ENCODE data around the gene FOLR2. TPM values are rescaled to one million over a fixed set of nuclear protein-coding genes. Genes with fewer than 3 reads are reported as not detected.

The FOLR2 gene
- total and polyA plus RNA-seq, 4 experiments from 2014 or later, result not detected

DNA sequence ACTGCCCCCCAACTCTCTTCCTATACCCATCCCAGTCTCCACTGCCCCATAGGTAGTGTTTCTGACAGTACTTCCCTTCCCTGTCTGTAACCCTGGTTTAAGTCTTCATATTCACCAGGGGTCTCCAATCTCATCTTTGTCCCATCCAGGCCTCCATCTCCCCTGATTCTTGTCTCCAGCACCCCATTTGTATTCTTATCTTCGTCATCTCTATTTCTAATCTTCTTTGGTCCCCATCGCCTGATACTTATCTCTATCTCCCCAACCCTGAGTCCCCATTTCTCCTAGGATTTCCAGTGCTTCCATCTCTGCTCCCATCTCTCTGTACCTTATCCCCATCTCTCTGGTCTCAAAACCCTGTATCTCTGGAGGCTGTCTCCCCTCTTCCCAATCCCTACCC lies 25.5 kb downstream of the FOLR2 start:
- H3K4me1 ChIP-seq (ENCODE audit: insufficient read depth, low read length), result peaks cover 22% of the 10 kb centered on the region
- Mint-ChIP-seq H3K27ac (no peak overlapping the region), H3K36me3 (peaks cover 0 to 2% of the 10 kb centered on the region in 2 donors), H3K4me1 (peaks cover 18 to 41% (median 26%) of the 10 kb centered on the region in 4 donors), H3K27me3 (peaks cover 36 to 37% of the 10 kb centered on the region in 2 donors), H3K9me3 (peaks cover 0 to 2% (median 0%) of the 10 kb centered on the region in 8 donors), H3K4me3 (peak overlapping the region in 4 of 8 donors; percentile 4 to 31 (median 13))
- no peak overlapping the region for H3K27ac ChIP-seq (ENCODE audit: low read depth, low read length)
- H3K27me3 ChIP-seq (ENCODE audit: insufficient read depth, low read length), result peaks cover 41% of the 10 kb centered on the region
- no peak overlapping the region for H3K4me3 ChIP-seq (ENCODE audit: low read length in 2 of 2)
- no peaks in the 10 kb centered on the region for H3K9me3 ChIP-seq (ENCODE audit: control insufficient read depth in 1 of 2, low read length in 2 of 2)
- DNase-seq, result no peak
- POLR2A ChIA-PET (ENCODE audit: partially characterized antibody), result no interaction called here
- CTCF ChIA-PET (ENCODE audit: partially characterized antibody), result no interaction called here
- intact Hi-C loops (cut with micrococcal nuclease), result no loop called here
- no peaks in the 10 kb centered on the region for H3K36me3 ChIP-seq (ENCODE audit: insufficient read depth, low read length)

DNA sequence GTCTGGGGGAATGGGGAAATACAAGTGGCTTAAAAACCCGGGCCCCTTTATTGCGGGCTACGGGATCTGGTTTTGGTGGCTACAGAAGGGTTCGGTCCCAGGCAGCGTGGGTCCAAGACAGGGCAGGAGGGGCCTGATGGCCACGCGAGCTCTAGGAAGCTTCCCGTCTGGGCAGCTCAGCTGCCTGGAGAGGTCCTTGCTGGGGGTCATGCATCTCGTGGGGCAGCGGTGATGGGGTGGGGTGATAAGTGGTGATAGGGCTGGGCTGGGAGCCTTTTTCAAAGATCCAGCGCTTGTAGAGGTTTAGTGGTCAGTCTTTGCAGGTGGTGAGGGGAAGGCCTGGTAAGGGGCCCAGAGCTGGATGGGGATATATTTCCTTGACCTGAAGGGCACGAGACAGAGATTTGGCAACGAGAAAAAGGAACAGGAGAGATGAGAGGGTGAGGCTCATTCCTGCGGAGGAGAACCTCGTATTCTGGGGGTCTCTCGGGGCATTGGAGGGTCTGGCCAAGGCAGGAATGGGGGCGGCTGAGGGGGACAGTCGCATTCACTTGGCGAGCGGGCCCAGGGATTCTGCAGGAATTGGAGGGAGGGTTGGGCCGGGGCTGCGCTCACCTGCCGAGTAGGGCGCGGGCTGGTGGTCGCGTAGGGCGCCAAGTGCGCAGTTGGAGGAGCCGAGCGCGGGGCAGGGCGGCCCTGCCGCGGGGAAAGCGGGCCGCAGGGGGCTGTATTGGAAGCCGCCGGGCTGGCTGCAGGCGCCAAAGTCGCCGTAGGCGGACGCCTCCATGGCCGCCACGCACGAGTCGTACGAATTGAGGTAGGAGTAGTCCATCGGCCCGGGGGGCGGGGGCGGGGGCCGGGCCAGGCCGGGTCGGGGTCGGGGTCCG lies 26.8 kb downstream of the FOLR2 start:
- peaks cover 36 to 37% of the 10 kb centered on the region in 2 donors for H3K27me3 Mint-ChIP-seq

DNA sequence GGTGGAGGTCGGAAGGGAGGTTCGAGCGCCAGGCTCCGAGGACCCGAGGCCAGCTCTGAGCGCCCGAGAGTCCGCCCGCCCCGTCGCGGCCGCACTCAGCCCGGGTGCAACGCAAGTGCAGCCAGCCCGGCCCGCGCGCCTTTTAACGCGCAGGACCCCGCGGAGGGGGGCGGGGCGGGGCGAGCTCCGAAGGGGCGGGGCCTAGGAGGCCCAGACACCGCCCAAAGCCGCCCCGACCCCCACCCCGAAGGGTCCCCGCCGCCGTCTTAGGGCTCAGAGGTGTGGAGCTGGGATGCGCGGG lies 27.4 kb downstream of the FOLR2 start, which contains the start of gene PHOX2A:
TSS of gene PHOX2A (minus strand) at position 117 of the 301 bp plus-strand sequence. CDS start 172 bp downstream, outside the sequence.
- intact Hi-C loops (cut with micrococcal nuclease), result no loop called here
- H3K36me3 ChIP-seq (ENCODE audit: insufficient read depth, low read length), result no peaks in the 10 kb centered on the region
- Mint-ChIP-seq H3K4me3 (peak within 1 kb of the TSS in 7 of 8 donors; percentile 33 to 67 (median 49)), H3K27me3 (peaks cover 36 to 38% of the 10 kb centered on the region in 2 donors), H3K9me3 (peaks cover 0 to 2% (median 0%) of the 10 kb centered on the region in 8 donors), H3K36me3 (no peaks in the 10 kb centered on the region), H3K27ac (peak within 1 kb of the TSS in 1 of 7 donors; percentile 19), H3K4me1 (peaks cover 18 to 41% (median 24%) of the 10 kb centered on the region in 4 donors)
- H3K4me1 ChIP-seq (ENCODE audit: insufficient read depth, low read length), result peaks cover 22% of the 10 kb centered on the region
- H3K4me3 ChIP-seq (ENCODE audit: low read length in 2 of 2), result no peak within 1 kb of the TSS
- no peaks in the 10 kb centered on the region for H3K9me3 ChIP-seq (ENCODE audit: control insufficient read depth in 1 of 2, low read length in 2 of 2)
- POLR2A ChIA-PET (ENCODE audit: partially characterized antibody), result no interaction called here
- peaks cover 41% of the 10 kb centered on the region for H3K27me3 ChIP-seq (ENCODE audit: insufficient read depth, low read length)
- H3K27ac ChIP-seq (ENCODE audit: low read depth, low read length), result no peak within 1 kb of the TSS
- CTCF ChIA-PET (ENCODE audit: partially characterized antibody), result no interaction called here
- DNase-seq, result no peak

More for the DNA sequence above, 26.8 kb downstream of the FOLR2 start:
- no peaks in the 10 kb centered on the region for H3K36me3 ChIP-seq (ENCODE audit: insufficient read depth, low read length)
- no peak overlapping the region for H3K27ac ChIP-seq (ENCODE audit: low read depth, low read length)
- Mint-ChIP-seq H3K4me3 (peak overlapping the region in 5 of 8 donors; percentile 33 to 67 (median 49)), H3K9me3 (peaks cover 0 to 2% (median 0%) of the 10 kb centered on the region in 8 donors), H3K27ac (no peak overlapping the region), H3K36me3 (peaks cover 0 to 2% of the 10 kb centered on the region in 2 donors), H3K4me1 (peaks cover 18 to 41% (median 26%) of the 10 kb centered on the region in 4 donors)
- ChIA-PET POLR2A (ENCODE audit: partially characterized antibody) (interaction anchor here (0.6 kb wide), 1 partner anchor 342 kb away, joined by 3 read pairs; no protein-coding TSS in a partner anchor), CTCF (ENCODE audit: partially characterized antibody) (no interaction called here)
- H3K27me3 ChIP-seq (ENCODE audit: insufficient read depth, low read length), result peaks cover 41% of the 10 kb centered on the region
- peaks cover 22% of the 10 kb centered on the region for H3K4me1 ChIP-seq (ENCODE audit: insufficient read depth, low read length)
- no peak for DNase-seq
- no peak overlapping the region for H3K4me3 ChIP-seq (ENCODE audit: low read length in 2 of 2)
- no peaks in the 10 kb centered on the region for H3K9me3 ChIP-seq (ENCODE audit: control insufficient read depth in 1 of 2, low read length in 2 of 2)
- intact Hi-C loops (cut with micrococcal nuclease), result no loop called here

DNA sequence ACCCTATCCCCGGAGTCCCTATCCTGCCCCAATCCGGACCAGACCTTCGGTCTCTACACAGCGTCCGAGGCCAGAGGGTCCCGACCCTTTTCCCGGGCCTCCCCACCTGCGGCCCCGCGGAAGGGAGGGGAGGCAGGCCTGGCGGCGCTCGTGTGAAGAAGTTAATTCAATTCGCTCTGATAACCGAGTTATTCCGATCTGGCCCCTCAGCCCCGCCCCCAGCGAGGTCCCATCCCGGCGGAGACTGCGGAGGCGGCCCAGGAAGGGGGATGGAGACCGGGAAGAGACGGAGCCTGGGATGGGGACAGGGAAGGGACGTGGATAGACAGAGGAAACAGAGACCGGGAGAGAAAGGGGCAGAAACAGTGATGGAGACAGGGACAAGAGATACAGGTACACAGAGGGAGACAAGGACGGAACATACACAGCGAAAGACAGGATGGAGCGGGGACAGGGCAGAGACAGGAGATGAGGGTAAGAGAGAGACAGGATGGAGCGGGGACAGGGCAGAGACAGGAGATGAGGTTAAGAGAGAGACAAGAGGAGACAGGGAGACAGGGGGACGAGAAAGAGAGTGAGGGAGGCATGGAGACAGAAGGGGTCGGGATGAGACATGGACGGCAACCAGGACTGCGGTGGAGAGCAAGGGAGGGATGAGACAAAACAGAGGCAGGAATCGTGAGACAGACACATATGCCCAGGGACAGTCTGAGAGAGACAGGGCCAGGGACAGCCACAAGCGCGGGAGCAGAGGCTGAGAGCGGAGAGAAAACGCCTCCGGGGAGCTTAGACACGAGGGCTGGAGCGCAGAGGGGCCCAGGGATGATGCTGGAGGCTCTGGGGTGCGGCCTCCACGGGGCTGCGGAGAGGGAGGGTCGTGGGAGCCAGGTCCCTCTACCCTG lies 28.0 kb downstream of the FOLR2 start:
- ChIA-PET POLR2A (ENCODE audit: partially characterized antibody) (interaction anchor here (1.2 kb wide), 1 partner anchor 19 kb away, joined by 3 read pairs; no protein-coding TSS in a partner anchor), CTCF (ENCODE audit: partially characterized antibody) (interaction anchor here (1.3 kb wide), 1 partner anchor 8 kb away, joined by 4 read pairs; no protein-coding TSS in a partner anchor)

DNA sequence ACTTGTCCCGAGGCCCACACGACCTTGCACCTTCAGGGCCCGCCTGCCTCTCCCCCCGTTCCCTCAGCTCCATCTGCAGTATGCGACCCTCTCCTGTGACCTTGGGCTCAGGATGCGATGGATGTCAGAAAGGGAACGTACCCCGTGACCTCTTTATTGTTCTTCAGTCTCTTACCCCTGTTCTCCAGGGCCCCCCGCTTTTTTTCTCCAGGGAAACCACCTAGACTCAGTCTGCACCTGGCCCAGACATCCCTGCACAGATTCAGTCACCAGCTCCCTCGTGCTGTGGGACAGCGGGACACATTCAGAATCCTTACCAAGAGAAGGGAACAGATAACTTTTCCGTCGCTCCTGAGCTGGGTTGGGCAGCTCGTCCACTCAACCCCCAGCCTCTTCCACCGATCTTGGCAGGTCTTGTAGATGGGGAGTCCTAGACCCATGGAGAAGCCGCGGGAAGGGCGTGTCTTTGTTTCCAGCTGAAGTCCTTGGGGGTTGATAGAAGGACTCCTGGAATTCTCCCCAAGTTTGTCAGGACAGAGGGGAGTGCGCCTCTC lies 28.7 kb downstream of the FOLR2 start:
- H3K9me3 Mint-ChIP-seq, result peaks cover 0 to 2% (median 0%) of the 10 kb centered on the region in 8 donors
- no peaks in the 10 kb centered on the region for H3K36me3 ChIP-seq (ENCODE audit: insufficient read depth, low read length)
- H3K36me3 Mint-ChIP-seq, result no peaks in the 10 kb centered on the region
- peaks cover 11% of the 10 kb centered on the region for H3K4me1 ChIP-seq (ENCODE audit: insufficient read depth, low read length)
- CTCF ChIA-PET (ENCODE audit: partially characterized antibody), result interaction anchor here (1.3 to 1.7 kb wide), 2 partner anchors 9 to 185 kb away, joined by 4 read pairs; no protein-coding TSS in a partner anchor
- intact Hi-C loops (cut with micrococcal nuclease), result no loop called here
- H3K9me3 ChIP-seq (ENCODE audit: control insufficient read depth in 1 of 2, low read length in 2 of 2), result no peaks in the 10 kb centered on the region
- peaks cover 14 to 33% (median 18%) of the 10 kb centered on the region in 4 donors for H3K4me1 Mint-ChIP-seq
- no peak overlapping the region for H3K27ac ChIP-seq (ENCODE audit: low read depth, low read length)
- peaks cover 32% of the 10 kb centered on the region for H3K27me3 ChIP-seq (ENCODE audit: insufficient read depth, low read length)
- no peak overlapping the region for H3K4me3 ChIP-seq (ENCODE audit: low read length in 2 of 2)
- peaks cover 34 to 38% of the 10 kb centered on the region in 2 donors for H3K27me3 Mint-ChIP-seq
- no peak overlapping the region for H3K27ac Mint-ChIP-seq
- no peak overlapping the region for H3K4me3 Mint-ChIP-seq
- POLR2A ChIA-PET (ENCODE audit: partially characterized antibody), result interaction anchor here (1.2 kb wide), 1 partner anchor 20 kb away, joined by 3 read pairs; no protein-coding TSS in a partner anchor
- no peak for DNase-seq

More for the DNA sequence above, 28.0 kb downstream of the FOLR2 start:
- Mint-ChIP-seq H3K9me3 (peaks cover 0 to 2% (median 0%) of the 10 kb centered on the region in 8 donors), H3K27me3 (peaks cover 34 to 36% of the 10 kb centered on the region in 2 donors), H3K27ac (peak overlapping the region in 1 of 7 donors; percentile 19), H3K36me3 (no peaks in the 10 kb centered on the region), H3K4me3 (peak overlapping the region in 7 of 8 donors; percentile 4 to 63 (median 25)), H3K4me1 (peaks cover 16 to 36% (median 20%) of the 10 kb centered on the region in 4 donors)
- peaks cover 35% of the 10 kb centered on the region for H3K27me3 ChIP-seq (ENCODE audit: insufficient read depth, low read length)
- H3K4me1 ChIP-seq (ENCODE audit: insufficient read depth, low read length), result peaks cover 16% of the 10 kb centered on the region
- H3K27ac ChIP-seq (ENCODE audit: low read depth, low read length), result no peak overlapping the region
- H3K36me3 ChIP-seq (ENCODE audit: insufficient read depth, low read length), result no peaks in the 10 kb centered on the region
- intact Hi-C loops (cut with micrococcal nuclease), result no loop called here
- H3K4me3 ChIP-seq (ENCODE audit: low read length in 2 of 2), result no peak overlapping the region
- H3K9me3 ChIP-seq (ENCODE audit: control insufficient read depth in 1 of 2, low read length in 2 of 2), result no peaks in the 10 kb centered on the region
- DNase-seq, result no peak

DNA sequence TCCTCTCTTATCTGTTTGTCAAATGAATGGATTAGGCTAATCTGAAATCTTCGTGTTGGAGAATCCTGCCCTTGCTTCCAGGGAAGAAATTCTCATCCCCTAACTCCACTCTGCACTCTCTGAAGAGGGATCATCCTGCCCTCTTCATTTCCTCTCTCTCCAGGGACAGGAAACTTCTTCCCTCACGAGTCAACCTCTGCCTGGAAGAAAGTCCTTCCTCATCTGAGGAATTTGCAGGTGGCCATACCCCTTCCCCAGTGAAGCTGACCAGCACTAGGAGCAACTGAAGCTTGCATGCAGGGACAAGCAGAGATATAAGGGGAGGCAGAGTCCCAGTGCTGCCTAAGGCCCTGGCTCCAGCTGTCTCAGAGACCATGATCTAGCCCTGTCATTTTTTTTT lies 31.0 kb downstream of the FOLR2 start:
- peaks cover 21 to 27% of the 10 kb centered on the region in 2 donors for H3K27me3 Mint-ChIP-seq
- peaks cover 5 to 16% (median 9%) of the 10 kb centered on the region in 4 donors for H3K4me1 Mint-ChIP-seq
- Histone ChIP-seq H3K4me3 (ENCODE audit: low read length in 2 of 2) (no peak overlapping the region), H3K27me3 (ENCODE audit: insufficient read depth, low read length) (peaks cover 22% of the 10 kb centered on the region), H3K27ac (ENCODE audit: low read depth, low read length) (no peak overlapping the region), H3K36me3 (ENCODE audit: insufficient read depth, low read length) (no peaks in the 10 kb centered on the region), H3K9me3 (ENCODE audit: control insufficient read depth in 1 of 2, low read length in 2 of 2) (no peaks in the 10 kb centered on the region), H3K4me1 (ENCODE audit: insufficient read depth, low read length) (peaks cover 4% of the 10 kb centered on the region)
- H3K9me3 Mint-ChIP-seq, result no peaks in the 10 kb centered on the region
- ChIA-PET CTCF (ENCODE audit: partially characterized antibody) (no interaction called here), POLR2A (ENCODE audit: partially characterized antibody) (no interaction called here)
- no peak overlapping the region for H3K4me3 Mint-ChIP-seq
- H3K27ac Mint-ChIP-seq, result no peak overlapping the region
- DNase-seq, result no peak
- no peaks in the 10 kb centered on the region for H3K36me3 Mint-ChIP-seq
- intact Hi-C loops (cut with micrococcal nuclease), result no loop called here

Data from CD4-positive, alpha-beta memory T cell (primary cell).